HepG2 (cell line): ENCODE measurements around the gene LRRC25. TPM values are rescaled to one million over a fixed set of nuclear protein-coding genes. Genes with fewer than 3 reads are reported as not detected.
A peak's percentile ranks its signal among the peaks of the same experiment; 100 is the strongest.

Experiments used
- ATAC-seq: fragments of 200-7000 bp; cut with Tn5 transposase; 3 replicates; pipeline ENCODE4 v1.9.1; 2020; ENCODE audit warnings: mild to moderate bottlenecking, moderate library complexity
- BruUV-seq: library from RNA; stranded (reverse); fragments of 400-500 nt; replicated peaks from 2 replicates; lab custom pipeline; 2021; lab: Mats Ljungman, UMichigan
- CTCF ChIA-PET: fragments of 300-600 bp; formaldehyde crosslinking; extraction: SDS; loops from one replicate; lab custom pipeline; 2021; ENCODE audit warnings: low total read pairs, inconsistent platforms, low intra/inter-chr PET ratio; lab: Yijun Ruan, JAX
- POLR2A ChIA-PET: fragments of 350-600 bp; sonication (Branson Sonifier 250); formaldehyde crosslinking; loops from one replicate; lab custom pipeline; 2020; ENCODE audit warnings: antibody characterized with exemption, inconsistent platforms; lab: Yijun Ruan, JAX
- DNase-seq: peaks from one replicate; pipeline ENCODE4 v3.0.0-alpha.2; 2015; ENCODE audit warnings: low spot score
- FAIRE-seq: peaks from 3 replicates; lab custom pipeline; 2011; peaks lifted over from hg19 to GRCh38; lab: Jason Lieb, UNC
- H2AFZ ChIP-seq: one replicate; pipeline ENCODE4 v1.6.1; 2011; ENCODE audit warnings: low read length, inconsistent platforms
- H3K27ac ChIP-seq: fragments of 300-600 bp; 3 replicates; pipeline ENCODE4 v1.8.0; 2011; ENCODE audit warnings: mixed run types, mild to moderate bottlenecking, mixed read lengths, low read length, inconsistent platforms; ENCODE audit not compliant: insufficient read depth; ENCODE audit errors: extremely low read length
- H3K27me3 ChIP-seq, 2 experiments: fragments of 200-600 bp in 1 of 2; 2 replicates in 1 of 2; 3 replicates in 1 of 2; pipeline versions ENCODE4 v1.6.0 to v1.8.0; 2011; ENCODE audit warnings: low read length in 2 of 2, mild to moderate bottlenecking in 2 of 2, moderate library complexity in 2 of 2, inconsistent platforms in 1 of 2; ENCODE audit not compliant: insufficient read depth in 2 of 2, control insufficient read depth in 1 of 2
- H3K36me3 ChIP-seq, 2 experiments: fragments of 200-600 bp in 1 of 2; replicated peaks in 1 of 2; 2 replicates in 1 of 2; 3 replicates in 1 of 2; pipeline versions ENCODE4 v1.5.1 to v1.8.0; 2011; ENCODE audit warnings: low read length in 2 of 2, inconsistent platforms in 1 of 2; ENCODE audit not compliant: insufficient read depth in 2 of 2, control insufficient read depth in 1 of 2
- H3K4me1 ChIP-seq: 2 replicates; pipeline ENCODE4 v1.5.1; 2012; ENCODE audit warnings: low read length, inconsistent platforms; ENCODE audit not compliant: insufficient read depth
- H3K4me2 ChIP-seq: 2 replicates; pipeline ENCODE4 v1.6.0; 2011; ENCODE audit warnings: low read depth, low read length, inconsistent platforms
- H3K4me3 ChIP-seq, 3 experiments: fragments of 200-600 bp in 1 of 3; sonication (generic), shearing (Covaris generic) in 1 of 3; replicated peaks in 1 of 3; 2 replicates each; pipeline ENCODE4 v1.5.1; 2011 to 2016; ENCODE audit warnings: low read length in 3 of 3, inconsistent platforms in 2 of 3, low read depth in 2 of 3, mild to moderate bottlenecking in 2 of 3, control low read depth in 1 of 3, mixed read lengths in 1 of 3; ENCODE audit not compliant: insufficient read depth in 1 of 3
- H3K79me2 ChIP-seq: one replicate; pipeline ENCODE4 v1.6.1; 2011; ENCODE audit warnings: low read length, inconsistent platforms; ENCODE audit not compliant: insufficient read depth
- H3K9ac ChIP-seq: 2 replicates; pipeline ENCODE4 v1.6.0; 2011; ENCODE audit warnings: mild to moderate bottlenecking, low read depth, low read length, inconsistent platforms; ENCODE audit not compliant: insufficient read depth
- H3K9me3 ChIP-seq: 2 replicates; pipeline ENCODE4 v1.5.1; 2012; ENCODE audit warnings: mild to moderate bottlenecking, low read length
- H4K20me1 ChIP-seq: 2 replicates; pipeline ENCODE4 v1.6.0; 2011; ENCODE audit warnings: inconsistent platforms, mild to moderate bottlenecking, low read length, moderate library complexity; ENCODE audit not compliant: insufficient read depth
- CC2D1A ChIP-seq: sonication (generic); formaldehyde crosslinking; IDR thresholded peaks from 2 replicates; pipeline ENCODE4 v1.8.1; 2023; ENCODE audit warnings: mild to moderate bottlenecking, missing genetic modification reagents
- HNF4G ChIP-seq, 2 experiments: sonication (generic) in 1 of 2; formaldehyde crosslinking in 1 of 2; IDR thresholded peaks; 2 replicates each; pipeline versions ENCODE4 v1.4.0 to v1.6.1; 2011 to 2020; ENCODE audit warnings: borderline replicate concordance in 2 of 2, low read depth in 2 of 2, mild to moderate bottlenecking in 2 of 2, low read length in 1 of 2, missing genetic modification reagents in 1 of 2, moderate library complexity in 1 of 2
- LCORL ChIP-seq, 2 experiments: fragments of 450-650 bp in 1 of 2; sonication (generic) in 1 of 2; formaldehyde crosslinking in 1 of 2; IDR thresholded peaks; 2 replicates each; pipeline versions ENCODE4 v1.5.0 to v1.6.1; 2017 to 2020; ENCODE audit warnings: antibody characterized with exemption in 1 of 2, missing genetic modification reagents in 1 of 2
- NR0B2 ChIP-seq: sonication (generic); formaldehyde crosslinking; IDR thresholded peaks from 2 replicates; pipeline ENCODE4 v1.4.0; 2020; ENCODE audit warnings: mild to moderate bottlenecking, missing genetic modification reagents
- ZBTB10 ChIP-seq: sonication (generic); formaldehyde crosslinking; IDR thresholded peaks from 2 replicates; pipeline ENCODE4 v1.4.0; 2020; ENCODE audit warnings: missing genetic modification reagents, borderline replicate concordance
- ZHX1 ChIP-seq: sonication (generic); formaldehyde crosslinking; IDR thresholded peaks from 2 replicates; pipeline ENCODE4 v1.8.1; 2022; ENCODE audit warnings: low read depth, mild to moderate bottlenecking, missing genetic modification reagents
- ZNF407 ChIP-seq: sonication (generic); formaldehyde crosslinking; IDR thresholded peaks from one replicate; pipeline ENCODE4 v1.5.1; 2020; ENCODE audit warnings: mild to moderate bottlenecking, missing genetic modification reagents; ENCODE audit errors: not compliant biosample characterization
- ZNF605 ChIP-seq: sonication (generic); formaldehyde crosslinking; IDR thresholded peaks from 2 replicates; pipeline ENCODE4 v1.8.0; 2022; ENCODE audit warnings: mild to moderate bottlenecking, missing genetic modification reagents
- WGBS: methylation state at CpG from one replicate; pipeline ENCODE4 v1.1.6; 2017; ENCODE audit warnings: low lambda C conversion rate; 5-methylcytosine and 5-hydroxymethylcytosine counted together
- in situ Hi-C: cut with HindIII; loops from 2 replicates; pipeline ENCODE4 v1.10.0; 2017; ENCODE audit warnings: low pct_unique_long_range_greater_than_20kb; ENCODE audit not compliant: extremely low pct_ligation_motif_present
- intact Hi-C: fragments of 100-400 bp; cut with micrococcal nuclease; formaldehyde crosslinking; loops from one replicate; pipeline ENCODE4 v1.10.0; 2022; ENCODE audit not compliant: unreplicated experiment
- polyA plus RNA-seq, 8 experiments: library from polyadenylated mRNA; depleted of rRNA in 3 of 8; stranded (reverse) in 7 of 8; unstranded in 1 of 8; fragments of >200 nt; fragmentation: Illumina TruSeq in 4 of 8; extraction: Trizol in 4 of 8; gene quantifications; 2 replicates each; pipeline versions ENCODE4 v1.2.1 to v1.2.3, GENCODE V29; 2011 to 2016; ENCODE audit warnings: low read depth in 4 of 8, missing spikeins in 1 of 8, mixed read lengths in 1 of 8; ENCODE audit not compliant: insufficient read depth in 1 of 8
- total RNA-seq, 5 experiments: library from RNA; depleted of rRNA; stranded (reverse); fragments of >200 nt; fragmentation: Illumina TruSeq; extraction: Trizol; gene quantifications; 2 replicates each; pipeline ENCODE4 v1.2.3, GENCODE V29; 2016; ENCODE audit warnings: low read depth in 1 of 5

Gene LRRC25
- total and polyA plus RNA-seq, 2 of the 13 experiments (the other 11 are each of a cell fraction or from before 2014, with no cell fraction given), result 0.13 to 0.53 TPM

GRCh38 chr19:18439910-18440237, 42.5 kb upstream of the LRRC25 start:
- no peak for ATAC-seq
- 20% methylated on average over 6 of the region's 9 CpGs for WGBS
- no peak for DNase-seq
- H3K4me1 ChIP-seq, result peaks cover 45% of the 10 kb centered on the region
- no peak for FAIRE-seq
- no peaks in the 10 kb centered on the region for H3K27me3 ChIP-seq
- CTCF ChIA-PET, result no interaction called here
- BruUV-seq, result no TSS peak
- H3K9ac ChIP-seq, result no peak overlapping the region
- in situ Hi-C loops, result no loop called here
- peak overlapping the region; percentile 95 for H3K4me2 ChIP-seq
- no peaks in the 10 kb centered on the region for H3K9me3 ChIP-seq
- H4K20me1 ChIP-seq, result peaks cover 9% of the 10 kb centered on the region; the same call in 1 of the 2 replicates
- peak overlapping the region in 1 of 3 experiments; percentile 75; a peak in 1 of 6 replicates for H3K4me3 ChIP-seq
- H3K79me2 ChIP-seq, result no peaks in the 10 kb centered on the region
- intact Hi-C loops, result no loop called here
- no peak overlapping the region for H2AFZ ChIP-seq
- H3K36me3 ChIP-seq, result peaks cover 9 to 16% of the 10 kb centered on the region in 2 experiments; a peak in 3 of 5 replicates
- H3K27ac ChIP-seq, result no peak overlapping the region
- POLR2A ChIA-PET, result interaction anchor here (1.5 to 1.9 kb wide), 3 partner anchors 21 to 118 kb away, joined by 4 to 5 read pairs (median 4); partner anchors contain the start of genes KXD1 and SSBP4
- no peak for TF ChIP-seq HNF4G (IDR thresholded peaks at IDR 0.05; ENCODE audit: borderline replicate concordance, low read depth, low read length)
- TF ChIP-seq HNF4G (CRISPR knock-in tag; IDR thresholded peaks at IDR 0.05; ENCODE audit: borderline replicate concordance, low read depth), result no peak
- TF ChIP-seq ZNF407 (CRISPR knock-in tag), result no peak
- TF ChIP-seq ZHX1, result 0 out of 2 replicates have a peak, but pooled peaks have one; percentile 9
- no peak for TF ChIP-seq ZNF605
- no peak for TF ChIP-seq LCORL (IDR thresholded peaks at IDR 0.05)
- TF ChIP-seq LCORL (CRISPR knock-in tag; IDR thresholded peaks at IDR 0.05), result no peak
- TF ChIP-seq CC2D1A (CRISPR knock-in tag), result no peak
- TF ChIP-seq NR0B2 (CRISPR knock-in tag), result no peak
- no peak for TF ChIP-seq ZBTB10 (CRISPR knock-in tag)
